22Rv1 (cell line): ENCODE data around the gene UBE2O.

Source experiments
- H3K27ac ChIP-seq: fragments of 450-650 bp; 2 replicates; pipeline ENCODE4 v1.5.1; 2017
- CTCF ChIP-seq: fragments of 450-650 bp; IDR thresholded peaks from 2 replicates; pipeline ENCODE4 v1.5.1; 2017; ENCODE audit warnings: mild to moderate bottlenecking
- ZFX ChIP-seq: fragments of 450-650 bp; IDR thresholded peaks from 2 replicates; pipeline ENCODE4 v1.6.1; 2017; ENCODE audit warnings: antibody characterized with exemption, borderline replicate concordance

The UBE2O gene

GRCh38 chr17:76428511-76428910, 24.4 kb downstream of the UBE2O start:
- TF ChIP-seq ZFX = no peak
- no peak for TF ChIP-seq CTCF
- H3K27ac ChIP-seq = no peak overlapping the region

GRCh38 chr17:76427501-76428231, 25.3 kb downstream of the UBE2O start:
- no peak overlapping the region for H3K27ac ChIP-seq
- TF ChIP-seq ZFX = no peak
- TF ChIP-seq CTCF = no peak

- no peak overlapping the region for H3K27ac ChIP-seq
- no peak for TF ChIP-seq ZFX
- no peak for TF ChIP-seq CTCF
Measured at GRCh38 chr17:76426853-76427252, 26.1 kb downstream of the UBE2O start.

- H3K27ac ChIP-seq = no peak overlapping the region
- no peak for TF ChIP-seq CTCF
- TF ChIP-seq ZFX = no peak
Measured at GRCh38 chr17:76422860-76423259, 30.1 kb downstream of the UBE2O start.

GRCh38 chr17:76422406-76422805, 30.5 kb downstream of the UBE2O start:
- TF ChIP-seq CTCF (no peak), ZFX (no peak)
- H3K27ac ChIP-seq = no peak overlapping the region

- H3K27ac ChIP-seq = no peak overlapping the region
- no peak for TF ChIP-seq CTCF
- TF ChIP-seq ZFX = no peak
Measured at GRCh38 chr17:76421044-76421407, 31.9 kb downstream of the UBE2O start.

- TF ChIP-seq CTCF = no peak
- no peak for TF ChIP-seq ZFX
- H3K27ac ChIP-seq = no peak overlapping the region
Measured at GRCh38 chr17:76420356-76421043, 32.5 kb downstream of the UBE2O start.
